ENCODE results near the gene ONECUT3.

Gene ONECUT3

DNA sequence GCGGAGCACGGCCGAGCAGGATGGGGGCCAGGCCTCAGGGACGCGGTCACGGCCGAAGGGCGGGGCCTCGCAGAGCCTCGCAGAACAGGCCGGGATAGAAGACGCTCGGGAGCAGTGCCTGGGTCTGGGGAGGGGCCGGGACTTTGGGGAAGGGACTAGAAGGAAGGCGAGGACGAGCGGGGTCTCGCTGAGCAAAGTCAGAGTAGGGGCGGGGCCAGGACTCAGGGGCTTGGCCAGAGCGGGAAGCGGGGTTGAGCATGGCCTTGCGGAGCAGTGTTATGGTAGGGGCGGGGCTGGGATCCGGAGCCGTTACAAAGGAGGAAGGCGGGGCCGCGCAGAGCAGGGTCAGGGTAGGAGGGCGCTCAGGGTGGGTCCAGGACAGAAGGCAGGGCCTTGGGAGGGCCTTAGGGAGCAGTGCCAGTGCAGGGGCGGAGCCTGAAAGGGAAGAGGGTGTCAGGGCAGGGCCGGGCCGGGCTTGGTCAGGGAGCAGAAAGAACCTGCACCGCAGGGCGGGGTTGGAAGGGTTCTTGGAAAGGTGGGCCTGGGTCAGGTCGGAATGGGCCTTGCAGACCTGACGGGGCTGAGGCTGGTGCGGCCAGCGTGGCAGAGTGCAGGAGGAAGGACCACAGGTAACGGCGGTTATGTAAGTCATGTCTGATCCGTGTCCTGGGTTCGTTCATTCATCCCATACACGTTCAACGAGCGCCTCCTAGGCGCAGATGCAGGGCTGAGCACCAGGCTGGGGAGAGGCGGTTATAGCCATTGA is 59.3 kb downstream of the ONECUT3 start (continued):
- TF ChIP-seq, protein P1, sequence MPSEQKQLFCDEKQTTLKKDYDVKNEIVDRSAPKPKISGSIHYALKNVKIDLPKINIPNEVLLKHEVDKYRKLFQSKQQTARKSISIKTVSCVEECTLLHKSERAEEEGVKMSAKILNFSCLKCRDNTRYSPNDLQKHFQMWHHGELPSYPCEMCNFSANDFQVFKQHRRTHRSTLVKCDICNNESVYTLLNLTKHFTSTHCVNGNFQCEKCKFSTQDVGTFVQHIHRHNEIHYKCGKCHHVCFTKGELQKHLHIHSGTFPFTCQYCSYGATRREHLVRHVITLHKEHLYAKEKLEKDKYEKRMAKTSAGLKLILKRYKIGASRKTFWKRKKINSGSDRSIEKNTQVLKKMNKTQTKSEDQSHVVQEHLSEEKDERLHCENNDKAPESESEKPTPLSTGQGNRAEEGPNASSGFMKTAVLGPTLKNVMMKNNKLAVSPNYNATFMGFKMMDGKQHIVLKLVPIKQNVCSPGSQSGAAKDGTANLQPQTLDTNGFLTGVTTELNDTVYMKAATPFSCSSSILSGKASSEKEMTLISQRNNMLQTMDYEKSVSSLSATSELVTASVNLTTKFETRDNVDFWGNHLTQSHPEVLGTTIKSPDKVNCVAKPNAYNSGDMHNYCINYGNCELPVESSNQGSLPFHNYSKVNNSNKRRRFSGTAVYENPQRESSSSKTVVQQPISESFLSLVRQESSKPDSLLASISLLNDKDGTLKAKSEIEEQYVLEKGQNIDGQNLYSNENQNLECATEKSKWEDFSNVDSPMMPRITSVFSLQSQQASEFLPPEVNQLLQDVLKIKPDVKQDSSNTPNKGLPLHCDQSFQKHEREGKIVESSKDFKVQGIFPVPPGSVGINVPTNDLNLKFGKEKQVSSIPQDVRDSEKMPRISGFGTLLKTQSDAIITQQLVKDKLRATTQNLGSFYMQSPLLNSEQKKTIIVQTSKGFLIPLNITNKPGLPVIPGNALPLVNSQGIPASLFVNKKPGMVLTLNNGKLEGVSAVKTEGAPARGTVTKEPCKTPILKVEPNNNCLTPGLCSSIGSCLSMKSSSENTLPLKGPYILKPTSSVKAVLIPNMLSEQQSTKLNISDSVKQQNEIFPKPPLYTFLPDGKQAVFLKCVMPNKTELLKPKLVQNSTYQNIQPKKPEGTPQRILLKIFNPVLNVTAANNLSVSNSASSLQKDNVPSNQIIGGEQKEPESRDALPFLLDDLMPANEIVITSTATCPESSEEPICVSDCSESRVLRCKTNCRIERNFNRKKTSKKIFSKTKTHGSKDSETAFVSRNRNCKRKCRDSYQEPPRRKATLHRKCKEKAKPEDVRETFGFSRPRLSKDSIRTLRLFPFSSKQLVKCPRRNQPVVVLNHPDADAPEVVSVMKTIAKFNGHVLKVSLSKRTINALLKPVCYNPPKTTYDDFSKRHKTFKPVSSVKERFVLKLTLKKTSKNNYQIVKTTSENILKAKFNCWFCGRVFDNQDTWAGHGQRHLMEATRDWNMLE (tag by site-specific recombination; conservative IDR thresholded peaks at IDR 0.05; ENCODE audit: low read depth): no peak
- TF ChIP-seq GLIS2 (tag by site-specific recombination; IDR thresholded peaks at IDR 0.05) (peak; percentile 64; the same call in 1 of the 2 replicates), GLI2 (tag by site-specific recombination; IDR thresholded peaks at IDR 0.05; ENCODE audit: borderline replicate concordance, low read depth) (no peak), ZNF623 (tag by site-specific recombination; IDR thresholded peaks at IDR 0.05) (no peak), ZNF747 (tag by site-specific recombination; IDR thresholded peaks at IDR 0.05) (no peak), ZNF292 (tag by site-specific recombination; IDR thresholded peaks at IDR 0.05; ENCODE audit: borderline replicate concordance, low read depth) (no peak), SCRT1 (tag by site-specific recombination; IDR thresholded peaks at IDR 0.05; ENCODE audit: borderline replicate concordance) (no peak; the same call in 1 of the 2 replicates), ZNF184 (tag by site-specific recombination; IDR thresholded peaks at IDR 0.05) (no peak), ZNF202 (tag by site-specific recombination; IDR thresholded peaks at IDR 0.05; ENCODE audit: borderline replicate concordance) (no peak), ZNF354C (tag by site-specific recombination; IDR thresholded peaks at IDR 0.05; ENCODE audit: borderline replicate concordance, low read depth) (no peak), ZNF596 (tag by site-specific recombination; IDR thresholded peaks at IDR 0.05) (no peak), ZNF274 (IDR thresholded peaks at IDR 0.05; ENCODE audit: low read length) (no peak), ZNF274 (tag by site-specific recombination; IDR thresholded peaks at IDR 0.05; ENCODE audit: borderline replicate concordance) (no peak), ZFP3 (tag by site-specific recombination; IDR thresholded peaks at IDR 0.05; ENCODE audit: low read depth) (no peak), ZNF157 (tag by site-specific recombination; IDR thresholded peaks at IDR 0.05) (no peak), ZNF549 (tag by site-specific recombination; IDR thresholded peaks at IDR 0.05) (no peak), ZBTB8A (tag by site-specific recombination; IDR thresholded peaks at IDR 0.05) (peak; percentile 53; the same call in 1 of the 2 replicates), HOXC10 (CRISPR knock-in tag; IDR thresholded peaks at IDR 0.05) (no peak), ZNF660 (tag by site-specific recombination; IDR thresholded peaks at IDR 0.05) (no peak), ZNF843 (tag by site-specific recombination; IDR thresholded peaks at IDR 0.05) (no peak; the same call in 1 of the 2 replicates), GLIS1 (tag by site-specific recombination; IDR thresholded peaks at IDR 0.05) (peak; percentile 95), ZNF211 (tag by site-specific recombination; IDR thresholded peaks at IDR 0.05; ENCODE audit: low read depth) (no peak), ZNF558 (tag by site-specific recombination; IDR thresholded peaks at IDR 0.05) (no peak)
- TF ChIP-seq, protein P2, sequence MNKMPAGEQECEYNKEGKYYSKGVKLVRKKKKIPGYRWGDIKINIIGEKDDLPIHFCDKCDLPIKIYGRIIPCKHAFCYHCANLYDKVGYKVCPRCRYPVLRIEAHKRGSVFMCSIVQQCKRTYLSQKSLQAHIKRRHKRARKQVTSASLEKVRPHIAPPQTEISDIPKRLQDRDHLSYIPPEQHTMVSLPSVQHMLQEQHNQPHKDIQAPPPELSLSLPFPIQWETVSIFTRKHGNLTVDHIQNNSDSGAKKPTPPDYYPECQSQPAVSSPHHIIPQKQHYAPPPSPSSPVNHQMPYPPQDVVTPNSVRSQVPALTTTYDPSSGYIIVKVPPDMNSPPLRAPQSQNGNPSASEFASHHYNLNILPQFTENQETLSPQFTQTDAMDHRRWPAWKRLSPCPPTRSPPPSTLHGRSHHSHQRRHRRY (tag by site-specific recombination; IDR thresholded peaks at IDR 0.05): no peak
- TF ChIP-seq, protein P3, sequence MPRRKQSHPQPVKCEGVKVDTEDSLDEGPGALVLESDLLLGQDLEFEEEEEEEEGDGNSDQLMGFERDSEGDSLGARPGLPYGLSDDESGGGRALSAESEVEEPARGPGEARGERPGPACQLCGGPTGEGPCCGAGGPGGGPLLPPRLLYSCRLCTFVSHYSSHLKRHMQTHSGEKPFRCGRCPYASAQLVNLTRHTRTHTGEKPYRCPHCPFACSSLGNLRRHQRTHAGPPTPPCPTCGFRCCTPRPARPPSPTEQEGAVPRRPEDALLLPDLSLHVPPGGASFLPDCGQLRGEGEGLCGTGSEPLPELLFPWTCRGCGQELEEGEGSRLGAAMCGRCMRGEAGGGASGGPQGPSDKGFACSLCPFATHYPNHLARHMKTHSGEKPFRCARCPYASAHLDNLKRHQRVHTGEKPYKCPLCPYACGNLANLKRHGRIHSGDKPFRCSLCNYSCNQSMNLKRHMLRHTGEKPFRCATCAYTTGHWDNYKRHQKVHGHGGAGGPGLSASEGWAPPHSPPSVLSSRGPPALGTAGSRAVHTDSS (tag by site-specific recombination; IDR thresholded peaks at IDR 0.05): no peak
- TF ChIP-seq, protein P4, sequence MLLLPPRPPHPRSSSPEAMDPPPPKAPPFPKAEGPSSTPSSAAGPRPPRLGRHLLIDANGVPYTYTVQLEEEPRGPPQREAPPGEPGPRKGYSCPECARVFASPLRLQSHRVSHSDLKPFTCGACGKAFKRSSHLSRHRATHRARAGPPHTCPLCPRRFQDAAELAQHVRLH (tag by site-specific recombination; IDR thresholded peaks at IDR 0.05): no peak
- TF ChIP-seq, protein P5, sequence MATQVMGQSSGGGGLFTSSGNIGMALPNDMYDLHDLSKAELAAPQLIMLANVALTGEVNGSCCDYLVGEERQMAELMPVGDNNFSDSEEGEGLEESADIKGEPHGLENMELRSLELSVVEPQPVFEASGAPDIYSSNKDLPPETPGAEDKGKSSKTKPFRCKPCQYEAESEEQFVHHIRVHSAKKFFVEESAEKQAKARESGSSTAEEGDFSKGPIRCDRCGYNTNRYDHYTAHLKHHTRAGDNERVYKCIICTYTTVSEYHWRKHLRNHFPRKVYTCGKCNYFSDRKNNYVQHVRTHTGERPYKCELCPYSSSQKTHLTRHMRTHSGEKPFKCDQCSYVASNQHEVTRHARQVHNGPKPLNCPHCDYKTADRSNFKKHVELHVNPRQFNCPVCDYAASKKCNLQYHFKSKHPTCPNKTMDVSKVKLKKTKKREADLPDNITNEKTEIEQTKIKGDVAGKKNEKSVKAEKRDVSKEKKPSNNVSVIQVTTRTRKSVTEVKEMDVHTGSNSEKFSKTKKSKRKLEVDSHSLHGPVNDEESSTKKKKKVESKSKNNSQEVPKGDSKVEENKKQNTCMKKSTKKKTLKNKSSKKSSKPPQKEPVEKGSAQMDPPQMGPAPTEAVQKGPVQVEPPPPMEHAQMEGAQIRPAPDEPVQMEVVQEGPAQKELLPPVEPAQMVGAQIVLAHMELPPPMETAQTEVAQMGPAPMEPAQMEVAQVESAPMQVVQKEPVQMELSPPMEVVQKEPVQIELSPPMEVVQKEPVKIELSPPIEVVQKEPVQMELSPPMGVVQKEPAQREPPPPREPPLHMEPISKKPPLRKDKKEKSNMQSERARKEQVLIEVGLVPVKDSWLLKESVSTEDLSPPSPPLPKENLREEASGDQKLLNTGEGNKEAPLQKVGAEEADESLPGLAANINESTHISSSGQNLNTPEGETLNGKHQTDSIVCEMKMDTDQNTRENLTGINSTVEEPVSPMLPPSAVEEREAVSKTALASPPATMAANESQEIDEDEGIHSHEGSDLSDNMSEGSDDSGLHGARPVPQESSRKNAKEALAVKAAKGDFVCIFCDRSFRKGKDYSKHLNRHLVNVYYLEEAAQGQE (tag by site-specific recombination; IDR thresholded peaks at IDR 0.05): no peak; the same call in 1 of the 2 replicates

All from HEK293 (cell line).